Fibroblast of the aortic adventitia (primary cell): ENCODE data around the gene MTRR. TPM values are rescaled to one million over a fixed set of nuclear protein-coding genes. Genes with fewer than 3 reads are reported as not detected.
A peak's percentile ranks its signal among the peaks of the same experiment; 100 is the strongest.

ENCODE experiments used
- DNase-seq: peaks from one replicate; pipeline ENCODE4 v3.0.0-alpha.2; 2010; ENCODE audit warnings: low read depth
- H3K4me3 ChIP-seq: 2 replicates; pipeline ENCODE4 v1.5.1; 2011; ENCODE audit warnings: low read depth, mild to moderate bottlenecking, control low read depth, low read length, moderate library complexity
- total RNA-seq: library from RNA; depleted of rRNA; stranded (reverse); fragments of >200 nt; gene quantifications from 2 replicates; pipeline ENCODE4 v1.2.3, GENCODE V29; 2012; ENCODE audit warnings: low replicate concordance
- TF ChIP-seq, protein P1 (sequence below): IDR thresholded peaks from 2 replicates; pipeline ENCODE4 v1.5.1; 2011; ENCODE audit warnings: mild to moderate bottlenecking, low read length, control low read depth, inconsistent platforms; ENCODE audit not compliant: insufficient read depth

The MTRR gene
- total RNA-seq, 1 donor: 40.3 TPM

DNA sequence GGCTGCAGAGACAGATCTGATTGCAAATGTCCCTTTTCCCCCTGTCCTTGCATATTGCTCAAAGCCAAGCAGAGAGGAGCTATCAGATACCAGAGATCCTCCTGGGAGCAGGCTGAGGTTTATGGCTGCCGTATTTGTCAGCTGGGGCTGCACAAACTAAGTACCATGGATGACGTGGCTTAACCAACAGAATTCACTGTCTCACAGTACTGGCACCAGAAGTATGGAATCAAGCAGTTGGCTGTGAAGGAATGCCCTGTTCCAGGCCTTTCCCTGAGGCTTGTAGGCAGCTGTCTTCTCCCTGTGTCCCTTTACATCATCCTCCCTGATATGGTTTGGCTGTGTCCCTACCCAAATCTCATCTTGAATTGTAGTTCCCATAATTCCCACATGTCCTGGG lies 20.7 kb upstream of the MTRR start:
- no peak overlapping the region for H3K4me3 ChIP-seq
- TF ChIP-seq, protein P1, sequence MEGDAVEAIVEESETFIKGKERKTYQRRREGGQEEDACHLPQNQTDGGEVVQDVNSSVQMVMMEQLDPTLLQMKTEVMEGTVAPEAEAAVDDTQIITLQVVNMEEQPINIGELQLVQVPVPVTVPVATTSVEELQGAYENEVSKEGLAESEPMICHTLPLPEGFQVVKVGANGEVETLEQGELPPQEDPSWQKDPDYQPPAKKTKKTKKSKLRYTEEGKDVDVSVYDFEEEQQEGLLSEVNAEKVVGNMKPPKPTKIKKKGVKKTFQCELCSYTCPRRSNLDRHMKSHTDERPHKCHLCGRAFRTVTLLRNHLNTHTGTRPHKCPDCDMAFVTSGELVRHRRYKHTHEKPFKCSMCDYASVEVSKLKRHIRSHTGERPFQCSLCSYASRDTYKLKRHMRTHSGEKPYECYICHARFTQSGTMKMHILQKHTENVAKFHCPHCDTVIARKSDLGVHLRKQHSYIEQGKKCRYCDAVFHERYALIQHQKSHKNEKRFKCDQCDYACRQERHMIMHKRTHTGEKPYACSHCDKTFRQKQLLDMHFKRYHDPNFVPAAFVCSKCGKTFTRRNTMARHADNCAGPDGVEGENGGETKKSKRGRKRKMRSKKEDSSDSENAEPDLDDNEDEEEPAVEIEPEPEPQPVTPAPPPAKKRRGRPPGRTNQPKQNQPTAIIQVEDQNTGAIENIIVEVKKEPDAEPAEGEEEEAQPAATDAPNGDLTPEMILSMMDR: no peak
- no peak for DNase-seq

DNA sequence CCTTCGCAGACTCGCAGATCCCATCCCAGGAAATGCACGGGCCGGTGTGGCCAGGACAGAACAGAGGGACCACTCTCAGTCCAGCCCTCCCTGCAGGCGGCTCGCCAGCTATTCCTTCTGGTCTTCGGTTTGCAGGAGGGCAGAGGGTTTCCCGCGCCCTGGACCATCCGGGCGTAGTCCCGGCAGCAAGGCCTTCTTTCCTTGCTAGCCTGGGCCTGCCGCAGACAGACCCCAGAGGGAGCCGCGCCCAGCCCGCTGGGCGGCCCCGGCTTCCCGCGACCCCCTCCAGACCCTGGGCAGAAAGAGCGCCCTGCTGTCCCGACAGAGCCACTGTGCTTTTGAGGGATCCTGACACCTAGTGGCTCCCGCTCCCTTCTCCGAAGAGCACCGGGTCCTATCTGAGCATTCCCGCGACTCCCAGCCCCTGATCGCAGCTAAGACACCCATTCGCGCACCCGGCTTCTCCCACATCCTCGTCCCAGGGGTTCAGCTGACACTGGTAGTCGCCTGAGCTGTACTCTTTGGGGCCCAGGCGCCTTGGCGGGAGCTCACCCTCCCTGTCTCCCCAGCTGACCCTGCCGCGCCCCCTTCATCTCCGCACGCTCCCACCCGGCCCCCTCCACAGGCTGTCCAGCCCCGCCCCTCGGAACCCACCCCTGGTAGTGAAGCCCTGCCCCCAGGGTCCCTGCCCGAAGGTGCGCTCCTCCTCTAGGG lies 19.1 kb upstream of the MTRR start:
- peak overlapping the region; percentile 33 for H3K4me3 ChIP-seq
- TF ChIP-seq, protein P1: no peak

DNA sequence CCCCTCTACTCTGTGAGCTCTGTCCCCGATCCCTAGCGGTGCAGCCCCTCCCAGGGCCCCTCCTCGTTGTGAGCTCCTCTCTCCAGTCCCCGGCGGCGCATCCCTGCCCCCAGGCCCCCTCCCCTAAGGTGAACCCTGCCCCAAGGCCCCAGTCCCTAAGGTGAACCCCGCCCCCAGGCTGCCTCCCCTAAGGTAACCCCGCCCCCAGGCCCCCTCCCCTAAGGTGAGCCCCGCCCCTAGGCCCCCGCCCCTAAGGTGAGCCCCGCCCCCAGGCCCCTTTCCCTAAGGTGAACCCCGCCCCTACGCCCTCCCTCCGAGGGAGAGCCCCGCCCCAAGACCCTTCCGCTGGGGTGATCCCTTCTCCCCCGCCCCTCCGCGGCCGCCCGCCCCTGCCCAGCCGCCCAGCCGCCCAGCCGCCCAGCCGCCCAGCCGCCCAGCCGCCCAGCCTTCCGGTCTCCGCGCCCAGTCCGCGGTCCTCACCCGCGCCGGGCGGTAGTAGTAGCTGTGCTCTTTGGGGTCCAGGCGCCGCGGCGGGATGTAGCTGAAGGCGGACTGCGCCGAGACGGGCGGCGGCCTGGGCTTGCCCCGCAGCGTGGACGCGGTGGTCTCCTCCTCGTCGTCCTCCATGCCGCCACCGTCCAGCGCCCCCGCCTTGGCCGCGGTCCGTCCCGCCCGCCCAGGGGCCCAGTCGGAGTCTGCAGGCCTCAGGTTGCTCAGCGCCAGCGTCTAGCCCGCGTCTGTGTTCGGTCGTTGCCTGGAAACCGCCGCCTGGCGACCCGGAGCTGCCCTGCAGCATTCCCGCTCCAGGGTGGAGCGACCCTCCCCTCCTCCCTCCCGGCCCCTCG lies 18.3 kb upstream of the MTRR start, which contains the start of gene CFAP90:
TSS of gene CFAP90 (minus strand) at position 739 of the 845 bp plus-strand sequence. CDS start at position 627, 112 bp downstream.
- no peak for DNase-seq
- peak within 1 kb of the TSS; percentile 53 for H3K4me3 ChIP-seq
- TF ChIP-seq, protein P1: peak; percentile 37

More for the DNA sequence above, 19.1 kb upstream of the MTRR start:
- DNase-seq: no peak

DNA sequence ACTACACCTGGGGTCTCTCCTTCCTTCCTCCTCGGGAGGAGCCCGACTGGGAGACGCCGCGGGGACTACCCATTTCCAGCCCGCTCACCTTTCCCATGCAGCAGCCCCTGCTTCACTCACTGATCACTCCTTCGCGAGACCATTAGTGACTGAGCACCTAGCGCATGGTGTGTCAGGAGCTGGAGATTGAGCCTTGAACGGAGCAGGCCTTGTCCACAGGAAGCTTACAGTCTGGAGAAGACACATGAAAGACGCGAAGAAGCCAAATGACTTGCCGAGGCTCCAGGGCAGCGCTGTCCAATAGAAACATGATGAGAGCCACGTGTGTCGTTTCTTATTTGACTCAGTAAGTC lies 17.7 kb upstream of the MTRR start:
- TF ChIP-seq, protein P1: no peak
- DNase-seq: no peak
- no peak overlapping the region for H3K4me3 ChIP-seq

DNA sequence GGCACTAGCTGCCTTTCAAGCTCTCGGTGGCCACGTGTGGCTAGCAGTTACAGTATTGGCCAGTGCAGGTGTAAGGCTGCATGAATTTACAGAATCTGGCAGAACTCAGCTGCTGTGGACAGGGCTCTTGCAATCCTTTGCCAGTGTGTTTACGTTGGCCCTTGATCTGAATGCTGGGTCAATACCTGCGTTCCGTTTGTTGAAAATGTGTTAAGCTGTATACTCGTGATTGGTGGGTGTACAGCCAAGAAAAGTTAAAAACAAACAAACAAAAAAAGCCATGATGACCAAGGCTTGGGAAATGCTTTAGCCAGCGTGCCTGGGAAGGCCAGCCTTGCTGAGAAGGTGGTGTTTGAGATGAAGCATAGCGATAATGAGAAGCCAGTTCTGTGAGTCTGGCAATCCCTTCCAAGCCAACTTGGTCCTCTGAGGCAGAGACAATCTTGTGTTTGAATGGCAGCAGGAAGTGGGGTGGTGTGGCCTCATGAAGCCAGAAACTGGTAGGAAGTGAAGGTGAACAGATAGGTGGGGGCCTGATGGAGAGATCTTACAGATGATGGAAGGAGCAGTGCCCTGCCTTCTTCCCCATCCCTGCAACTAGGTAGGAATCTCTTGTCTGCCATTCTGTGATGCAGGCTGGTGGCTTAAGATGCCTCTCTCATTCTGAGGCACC lies 17.2 kb upstream of the MTRR start:
- DNase-seq: no peak
- H3K4me3 ChIP-seq: no peak overlapping the region
- TF ChIP-seq, protein P1: no peak

DNA sequence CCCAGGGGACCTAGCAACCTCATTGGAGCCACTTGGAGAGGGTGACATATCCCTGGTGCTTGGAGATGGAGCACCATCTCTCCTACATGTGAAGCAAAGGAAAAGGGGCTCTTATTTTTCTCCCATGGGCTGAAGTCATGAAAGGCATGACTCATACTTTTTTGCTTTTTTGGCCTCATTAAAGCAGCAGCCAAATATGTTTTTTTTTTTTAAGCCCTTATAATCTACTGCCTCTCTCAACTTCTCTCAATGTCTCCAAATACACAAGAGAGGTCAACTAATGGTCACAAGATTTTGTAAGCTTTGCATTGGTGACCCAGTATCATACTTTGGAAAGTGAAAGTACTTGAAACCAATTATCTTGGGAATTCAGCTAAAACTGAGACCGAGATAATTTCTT lies 16.4 kb upstream of the MTRR start:
- peak; percentile 36 for DNase-seq
- no peak overlapping the region for H3K4me3 ChIP-seq
- TF ChIP-seq, protein P1: no peak
